Measurements from ENCODE around the gene KRTAP4-9. TPM values are rescaled to one million over a fixed set of nuclear protein-coding genes. Genes with fewer than 3 reads are reported as not detected.
"Not testable (repeated sequence)": the region's sequence is repeated elsewhere in the genome, so short reads cannot be mapped to it uniquely, and the experiment has no call there.

Gene KRTAP4-9
- total and polyA plus RNA-seq, 5 donors, result not detected

- 81% methylated on average over 6 of the region's 6 CpGs for WGBS
- ATAC-seq (no peak), DNase-seq (no peak)
- intact Hi-C loops (cut with DNase I), result no loop called here
- Histone ChIP-seq H3K27me3 (ENCODE audit: control insufficient read depth, insufficient read depth) (no peaks in the 10 kb centered on the region), H3K9me3 (ENCODE audit: control insufficient read depth, low read length) (no peaks in the 10 kb centered on the region), H3K27ac (ENCODE audit: low read length) (no peak overlapping the region), H3K4me1 (ENCODE audit: control insufficient read depth, insufficient read depth, low read length) (no peaks in the 10 kb centered on the region), H3K4me3 (ENCODE audit: low read length) (no peak overlapping the region)
Measured at GRCh38 chr17:41098481-41098880, 6.7 kb upstream of the KRTAP4-9 start.

GRCh38 chr17:41099682-41100480 is 5.3 kb upstream of the KRTAP4-9 start:
- H3K9me3 ChIP-seq (ENCODE audit: control insufficient read depth, low read length); H3K27me3 ChIP-seq (ENCODE audit: control insufficient read depth, insufficient read depth); DNase-seq; H3K4me1 ChIP-seq (ENCODE audit: control insufficient read depth, insufficient read depth, low read length); intact Hi-C loops (cut with DNase I); H3K27ac ChIP-seq (ENCODE audit: low read length); ATAC-seq; H3K4me3 ChIP-seq (ENCODE audit: low read length): not testable (repeated sequence)
- WGBS, result 48% methylated on average over 7 of the region's 7 CpGs

GRCh38 chr17:41101586-41102259 is 3.5 kb upstream of the KRTAP4-9 start, which contains the start of gene KRTAP4-16:
Gene KRTAP4-16 (minus strand): TSS chr17:41102209. CDS start chr17:41102209, 0 bp downstream.
- H3K9me3 ChIP-seq (ENCODE audit: control insufficient read depth, low read length), result no peaks in the 10 kb centered on the region
- DNase-seq (no peak), ATAC-seq (no peak)
- 45% methylated on average over 10 of the region's 10 CpGs for WGBS
- no peaks in the 10 kb centered on the region for H3K27me3 ChIP-seq (ENCODE audit: control insufficient read depth, insufficient read depth)
- no peak within 1 kb of the TSS for H3K27ac ChIP-seq (ENCODE audit: low read length)
- intact Hi-C loops (cut with DNase I), result no loop called here
- no peak within 1 kb of the TSS for H3K4me3 ChIP-seq (ENCODE audit: low read length)
- no peaks in the 10 kb centered on the region for H3K4me1 ChIP-seq (ENCODE audit: control insufficient read depth, insufficient read depth, low read length)

- Histone ChIP-seq H3K4me1 (ENCODE audit: control insufficient read depth, insufficient read depth, low read length) (no peaks in the 10 kb centered on the region), H3K27ac (ENCODE audit: low read length) (no peak overlapping the region), H3K9me3 (ENCODE audit: control insufficient read depth, low read length) (no peaks in the 10 kb centered on the region), H3K4me3 (ENCODE audit: low read length) (no peak overlapping the region), H3K27me3 (ENCODE audit: control insufficient read depth, insufficient read depth) (no peaks in the 10 kb centered on the region)
- 91% methylated on average over 1 of the region's 1 CpG for WGBS
- DNase-seq, result no peak
- no peak for ATAC-seq
- intact Hi-C loops (cut with DNase I), result no loop called here
Measured at GRCh38 chr17:41103896-41104295, 1.3 kb upstream of the KRTAP4-9 start.

DNA sequence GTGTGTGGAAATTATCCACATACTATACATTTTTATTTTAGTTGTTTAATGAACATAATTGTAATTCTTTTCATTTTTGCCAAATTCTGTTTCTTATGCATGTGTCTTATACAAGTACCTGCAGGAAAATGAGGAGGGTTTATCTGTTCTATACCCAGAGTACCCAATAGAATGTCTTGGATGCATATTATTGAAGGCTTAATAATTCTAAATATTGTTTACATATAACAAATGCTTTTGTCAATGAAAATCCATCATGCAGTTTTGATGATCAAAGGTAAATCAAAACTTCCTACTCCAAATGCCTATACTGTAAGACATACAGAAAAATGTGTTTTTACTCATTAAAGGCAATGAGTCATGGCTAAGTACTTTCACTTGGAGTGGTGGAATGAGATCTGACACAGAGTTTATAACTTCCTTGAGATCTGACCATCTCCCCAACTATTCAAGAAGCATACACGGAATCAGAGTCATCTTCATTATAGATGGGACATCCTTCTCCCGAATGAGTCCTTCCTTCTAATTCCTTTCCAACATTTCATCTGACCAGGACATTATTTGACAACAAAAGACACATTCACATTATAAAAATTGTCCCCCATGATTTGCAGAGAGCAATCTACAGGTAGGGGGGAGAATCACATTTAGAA is 677 bp upstream of the KRTAP4-9 start:
- DNase-seq; H3K27me3 ChIP-seq (ENCODE audit: control insufficient read depth, insufficient read depth); H3K27ac ChIP-seq (ENCODE audit: low read length); H3K4me3 ChIP-seq (ENCODE audit: low read length); H3K4me1 ChIP-seq (ENCODE audit: control insufficient read depth, insufficient read depth, low read length); intact Hi-C loops (cut with DNase I); H3K9me3 ChIP-seq (ENCODE audit: control insufficient read depth, low read length); ATAC-seq: not testable (repeated sequence)
- WGBS, result 67% methylated on average over 2 of the region's 2 CpGs

DNA sequence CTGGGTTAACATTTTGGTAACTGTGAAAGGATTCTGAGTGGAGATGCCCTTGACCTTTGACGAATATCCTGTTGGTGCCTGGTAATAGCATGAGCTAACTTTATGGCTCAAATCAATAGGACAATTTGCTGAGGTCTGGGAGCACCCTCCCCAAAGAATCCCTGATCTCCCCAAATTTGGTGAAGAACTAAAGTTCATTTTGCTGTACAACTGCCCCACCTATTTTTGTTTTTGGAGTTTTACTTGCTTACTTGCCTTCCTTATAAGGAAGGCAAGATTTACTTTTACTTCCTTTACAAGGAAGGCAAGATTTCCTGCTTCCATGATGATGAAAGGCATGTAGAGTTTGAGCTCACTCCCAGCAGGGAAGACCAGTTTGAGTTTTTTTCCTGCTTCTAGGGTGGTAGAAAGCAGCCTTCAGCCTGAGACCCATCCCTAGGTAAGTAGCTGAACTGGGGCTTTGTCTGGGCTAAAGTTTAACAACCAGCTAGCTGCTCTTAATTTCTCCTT is 2.8 kb downstream of the KRTAP4-9 start:
- ATAC-seq (no peak), DNase-seq (no peak)
- WGBS, result 59% methylated on average over 1 of the region's 1 CpG
- Histone ChIP-seq H3K27me3 (ENCODE audit: control insufficient read depth, insufficient read depth) (no peaks in the 10 kb centered on the region), H3K27ac (ENCODE audit: low read length) (no peak overlapping the region), H3K4me1 (ENCODE audit: control insufficient read depth, insufficient read depth, low read length) (no peaks in the 10 kb centered on the region), H3K4me3 (ENCODE audit: low read length) (no peak overlapping the region), H3K9me3 (ENCODE audit: control insufficient read depth, low read length) (no peaks in the 10 kb centered on the region)
- intact Hi-C loops (cut with DNase I), result no loop called here

- H3K4me3 ChIP-seq (ENCODE audit: low read length); DNase-seq; intact Hi-C loops (cut with DNase I); H3K4me1 ChIP-seq (ENCODE audit: control insufficient read depth, insufficient read depth, low read length); H3K27ac ChIP-seq (ENCODE audit: low read length); ATAC-seq; H3K27me3 ChIP-seq (ENCODE audit: control insufficient read depth, insufficient read depth); H3K9me3 ChIP-seq (ENCODE audit: control insufficient read depth, low read length): not testable (repeated sequence)
- WGBS, result 35% methylated on average over 1 of the region's 1 CpG
Measured at GRCh38 chr17:41108728-41109386, 3.7 kb downstream of the KRTAP4-9 start.

DNA sequence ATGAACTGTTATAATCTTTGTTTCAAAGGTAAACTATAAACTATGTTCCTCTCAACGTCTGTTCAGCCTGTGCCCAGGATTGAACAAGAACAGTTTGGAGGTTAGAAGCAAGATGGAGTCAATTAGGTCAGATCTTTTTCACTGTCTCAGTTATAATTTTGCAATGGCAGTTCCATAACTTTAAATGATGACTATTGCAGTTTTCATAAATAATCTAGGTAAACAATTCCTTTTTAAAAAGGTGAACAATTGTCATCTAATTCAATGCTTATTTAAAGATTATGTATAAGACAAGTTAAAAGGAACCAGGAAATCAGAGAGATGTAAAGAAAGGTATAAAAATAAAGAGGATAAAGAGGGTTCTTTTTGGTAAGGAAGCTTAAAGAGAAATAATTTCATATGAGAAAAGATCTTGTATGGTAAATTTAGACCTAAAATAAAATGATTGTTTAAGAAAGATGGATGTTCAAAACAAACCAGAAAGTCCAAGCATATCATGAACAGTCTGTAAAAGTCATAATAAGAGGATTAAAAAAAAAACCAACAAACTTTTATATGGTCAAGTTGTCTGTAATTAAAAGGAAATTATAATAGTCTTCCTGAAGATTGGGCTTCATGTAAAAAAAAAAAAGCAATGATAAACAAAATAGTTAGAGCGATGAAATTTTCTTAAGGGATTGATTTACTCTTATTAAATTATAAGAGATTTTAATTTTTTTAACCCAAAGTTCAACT is 6.1 kb downstream of the KRTAP4-9 start:
- intact Hi-C loops (cut with DNase I), result no loop called here
- ATAC-seq (no peak), DNase-seq (no peak)
- 59% methylated on average over 2 of the region's 2 CpGs for WGBS
- no peak overlapping the region for H3K4me3 ChIP-seq (ENCODE audit: low read length)
- no peaks in the 10 kb centered on the region for H3K9me3 ChIP-seq (ENCODE audit: control insufficient read depth, low read length)
- H3K27ac ChIP-seq (ENCODE audit: low read length), result no peak overlapping the region
- H3K27me3 ChIP-seq (ENCODE audit: control insufficient read depth, insufficient read depth), result no peaks in the 10 kb centered on the region
- H3K4me1 ChIP-seq (ENCODE audit: control insufficient read depth, insufficient read depth, low read length), result no peaks in the 10 kb centered on the region

DNA sequence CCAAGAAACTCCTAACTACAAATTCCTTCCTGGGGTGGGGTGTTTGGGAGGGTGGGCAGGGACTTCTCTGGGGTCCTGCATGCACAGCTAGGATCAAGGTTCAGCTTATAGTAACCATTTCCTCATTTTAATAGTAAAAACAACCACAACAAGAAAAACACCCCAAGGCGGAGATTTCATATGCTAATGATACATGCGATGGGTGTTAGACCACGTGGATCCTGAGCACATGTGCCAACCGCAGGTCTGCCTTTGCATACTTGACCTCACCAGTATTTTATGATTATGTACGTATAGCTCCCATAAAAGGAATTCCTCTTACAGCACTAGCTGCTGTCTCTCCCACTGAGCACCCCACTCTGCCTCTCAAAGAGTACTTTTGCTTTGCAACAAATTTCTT is 11.1 kb downstream of the KRTAP4-9 start:
- H3K4me1 ChIP-seq (ENCODE audit: control insufficient read depth, insufficient read depth, low read length), result no peaks in the 10 kb centered on the region
- intact Hi-C loops (cut with DNase I), result no loop called here
- ATAC-seq (no peak), DNase-seq (no peak)
- H3K4me3 ChIP-seq (ENCODE audit: low read length), result no peak overlapping the region
- WGBS, result 54% methylated on average over 5 of the region's 5 CpGs
- H3K9me3 ChIP-seq (ENCODE audit: control insufficient read depth, low read length), result no peaks in the 10 kb centered on the region
- H3K27me3 ChIP-seq (ENCODE audit: control insufficient read depth, insufficient read depth), result no peaks in the 10 kb centered on the region
- no peak overlapping the region for H3K27ac ChIP-seq (ENCODE audit: low read length)

DNA sequence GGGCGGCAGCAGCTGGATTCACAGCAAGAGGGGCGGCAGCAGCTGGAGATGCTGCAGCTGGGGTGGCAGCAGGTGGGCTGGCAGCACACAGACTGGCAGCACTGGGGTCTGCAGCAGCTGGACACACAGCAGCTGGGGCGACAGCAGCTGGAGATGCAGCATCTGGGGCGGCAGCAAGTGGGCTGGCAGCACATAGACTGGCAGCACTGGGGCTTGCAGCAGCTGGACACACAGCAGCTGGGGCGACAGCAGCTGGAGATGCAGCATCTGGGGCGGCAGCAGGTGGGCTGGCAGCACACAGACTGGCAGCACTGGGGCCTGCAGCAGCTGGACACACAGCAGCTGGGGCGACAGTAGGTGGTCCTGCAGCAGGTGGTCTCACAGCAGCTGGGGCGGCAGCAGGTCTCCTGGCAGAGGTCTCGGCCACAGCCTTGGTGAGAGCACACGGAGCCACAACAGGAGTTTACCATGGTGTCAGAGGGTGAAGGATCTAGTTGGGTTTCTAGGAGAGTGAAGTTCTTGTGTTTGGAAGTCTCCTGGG is 12.7 kb downstream of the KRTAP4-9 start, which contains the start of gene KRTAP4-11:
KRTAP4-11 (minus strand) TSS at position 528 of the 541 bp plus-strand sequence; CDS start at position 470, 58 bp downstream.
- H3K27me3 ChIP-seq (ENCODE audit: control insufficient read depth, insufficient read depth); ATAC-seq; H3K9me3 ChIP-seq (ENCODE audit: control insufficient read depth, low read length); H3K27ac ChIP-seq (ENCODE audit: low read length); intact Hi-C loops (cut with DNase I); DNase-seq; H3K4me3 ChIP-seq (ENCODE audit: low read length); H3K4me1 ChIP-seq (ENCODE audit: control insufficient read depth, insufficient read depth, low read length): not testable (repeated sequence)
- 77% methylated on average over 10 of the region's 10 CpGs for WGBS

Data from right cardiac atrium (tissue), 5 donors.